NCI-H2227 treated with DMSO at 0.1 percent for 48 hours (cell line): ENCODE results near the gene DOK1.
"Not testable (repeated sequence)": the region's sequence is repeated elsewhere in the genome, so short reads cannot be mapped to it uniquely, and the experiment has no call there.

ENCODE experiments used
- DNase-seq: peaks from one replicate; lab custom pipeline; 2025; lab: John Stamatoyannopoulos, UW

Gene DOK1

DNA sequence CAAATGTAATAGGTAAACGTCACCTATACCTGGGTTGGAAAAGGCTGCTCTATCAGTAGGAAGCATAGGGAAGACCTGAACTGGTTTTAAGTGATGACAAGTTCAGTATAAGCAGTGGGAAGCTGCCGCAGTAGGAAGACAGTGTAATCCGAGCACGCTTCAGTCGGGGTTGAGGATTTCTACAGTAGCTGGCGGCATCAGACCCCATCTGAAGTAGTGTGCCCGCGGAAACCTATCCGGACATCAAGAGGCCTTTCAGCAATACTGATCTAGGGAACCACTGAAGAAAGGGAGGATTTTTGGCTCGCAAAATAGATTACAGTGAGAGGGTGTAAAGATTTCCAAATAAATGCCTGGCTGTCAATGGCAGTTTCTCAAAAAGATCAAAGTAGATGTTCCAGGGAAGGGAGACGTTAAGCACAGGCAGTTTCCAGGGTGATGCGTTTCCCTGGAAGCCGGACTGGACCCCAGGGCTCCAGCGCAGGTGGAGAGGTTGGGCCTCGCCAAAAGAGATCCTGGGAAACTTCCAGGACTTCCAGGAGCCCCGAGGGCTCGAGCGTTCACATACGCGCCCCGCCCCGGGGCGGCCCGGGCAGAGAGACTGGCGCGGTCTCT lies 6.1 kb upstream of the DOK1 start:
- DNase-seq: peak; percentile 53

GRCh38 chr2:74548900-74549826 lies 5.4 kb upstream of the DOK1 start:
- DNase-seq: peak; percentile 53

DNA sequence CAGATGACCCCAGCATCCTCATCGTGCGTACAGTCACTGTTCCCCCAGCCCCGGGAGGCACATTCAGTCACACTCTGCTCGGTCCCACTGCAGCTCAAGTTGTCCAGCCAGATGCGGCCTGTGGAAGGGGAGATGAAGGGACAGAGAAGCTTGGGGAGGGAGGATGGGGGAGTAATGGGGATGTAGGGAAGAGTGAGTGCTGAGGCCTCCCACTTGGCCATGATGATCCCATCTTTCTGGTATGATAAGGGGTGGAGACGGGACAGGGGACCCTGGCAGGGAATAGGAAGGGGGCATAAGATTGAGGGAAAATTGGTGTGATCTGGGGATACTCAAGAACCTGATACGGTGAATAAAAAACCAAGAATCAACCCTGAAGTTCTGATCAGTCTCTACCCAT lies 4.3 kb upstream of the DOK1 start:
- no peak for DNase-seq

GRCh38 chr2:74551530-74551929 lies 3.0 kb upstream of the DOK1 start:
- DNase-seq: no peak

DNA sequence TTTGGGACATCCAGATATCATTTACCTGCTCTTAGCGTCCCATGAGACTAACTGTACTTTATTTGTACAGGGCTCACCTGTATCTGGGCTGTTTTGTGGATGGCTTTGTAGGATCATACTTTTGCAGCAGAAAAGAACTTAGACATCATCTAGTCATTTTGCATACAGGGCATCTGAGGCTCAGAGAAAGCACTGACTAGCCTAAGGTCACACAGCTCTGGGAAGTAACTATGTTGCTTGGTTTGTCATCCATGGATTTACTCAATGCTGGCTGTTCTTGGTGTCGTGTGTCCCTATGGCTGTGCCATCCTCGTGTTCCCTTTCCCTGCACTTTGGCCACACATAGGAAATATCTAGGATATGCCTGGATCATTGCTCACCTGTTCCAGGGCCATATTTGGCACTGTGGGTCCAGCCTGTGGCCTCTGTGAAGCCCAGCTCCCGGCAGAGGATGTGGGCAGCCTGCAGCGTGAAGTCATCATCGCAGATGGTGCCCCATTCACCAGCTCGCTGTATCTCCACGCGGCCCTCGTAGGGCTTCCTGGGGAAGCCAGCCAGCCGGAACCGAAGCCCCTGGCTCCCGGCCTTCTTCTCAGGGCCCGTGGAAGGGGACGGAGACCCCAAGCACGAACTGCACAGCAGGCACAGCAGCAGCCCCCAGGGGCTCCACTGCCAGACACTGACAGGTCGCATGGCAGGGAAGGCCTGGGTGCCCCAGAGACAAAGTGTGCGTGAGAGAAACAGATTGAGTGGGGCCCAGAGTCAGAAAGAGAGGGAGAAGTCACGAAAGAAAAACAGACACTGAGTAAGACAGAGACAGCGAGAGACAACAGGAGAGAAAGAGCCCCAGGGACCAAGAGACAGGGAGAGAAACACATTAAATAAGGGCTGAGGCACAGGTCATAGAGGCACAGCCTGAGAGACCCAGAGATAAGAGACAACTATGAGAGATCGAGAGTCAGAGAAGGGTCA lies 2.3 kb upstream of the DOK1 start:
- DNase-seq: no peak

GRCh38 chr2:74552914-74553811 lies 1.4 kb upstream of the DOK1 start:
- no peak for DNase-seq

DNA sequence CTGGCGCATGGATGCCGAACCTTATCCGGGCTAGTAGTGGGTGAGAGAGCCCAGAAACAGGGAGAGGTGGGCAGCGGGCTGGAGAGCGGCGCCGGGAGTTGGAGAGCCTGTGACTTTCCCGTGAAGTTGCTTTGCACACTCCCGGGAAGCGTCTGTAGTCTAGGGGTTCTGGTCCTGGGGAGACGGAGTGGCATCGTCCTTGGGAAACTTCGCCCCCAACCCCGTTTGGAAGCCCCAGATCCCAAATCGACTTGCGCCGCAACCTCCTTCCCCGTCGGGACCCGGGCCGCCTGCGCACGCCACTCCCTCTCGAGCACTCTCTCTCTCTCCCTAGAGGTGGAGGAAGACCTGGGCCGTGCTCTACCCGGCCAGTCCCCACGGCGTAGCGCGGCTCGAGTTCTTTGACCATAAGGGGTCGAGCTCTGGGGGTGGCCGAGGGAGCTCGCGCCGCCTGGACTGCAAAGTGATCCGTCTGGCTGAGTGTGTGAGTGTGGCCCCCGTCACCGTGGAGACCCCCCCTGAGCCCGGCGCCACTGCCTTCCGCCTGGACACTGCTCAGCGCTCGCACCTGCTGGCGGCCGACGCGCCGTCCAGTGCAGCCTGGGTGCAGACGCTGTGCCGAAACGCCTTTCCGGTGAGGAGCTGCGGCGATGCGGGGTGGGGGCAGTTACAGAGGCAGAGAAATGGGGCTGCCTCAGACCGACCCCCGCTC lies 456 bp downstream of the DOK1 start:
- DNase-seq: peak; percentile 47

DNA sequence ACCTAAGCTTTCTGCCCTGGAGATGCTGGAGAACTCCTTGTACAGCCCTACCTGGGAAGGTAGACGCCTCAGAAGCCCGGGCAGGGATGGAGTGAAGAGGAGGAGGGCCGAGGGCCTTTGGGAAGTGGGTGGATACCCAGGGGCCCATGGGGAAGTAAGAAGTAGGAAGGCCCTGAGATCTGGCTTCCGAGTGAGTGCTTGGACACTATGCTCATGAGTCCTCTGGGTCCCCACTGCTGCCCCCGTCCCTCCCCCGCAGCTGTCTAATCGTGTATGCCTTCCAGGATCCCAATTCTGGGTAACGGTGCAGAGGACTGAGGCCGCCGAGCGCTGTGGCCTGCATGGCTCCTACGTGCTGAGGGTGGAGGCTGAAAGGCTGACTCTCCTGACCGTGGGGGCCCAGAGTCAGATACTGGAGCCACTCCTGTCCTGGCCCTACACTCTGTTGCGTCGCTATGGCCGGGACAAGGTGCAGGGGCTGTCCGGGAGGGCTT lies 1.1 kb downstream of the DOK1 start:
- no peak for DNase-seq

DNA sequence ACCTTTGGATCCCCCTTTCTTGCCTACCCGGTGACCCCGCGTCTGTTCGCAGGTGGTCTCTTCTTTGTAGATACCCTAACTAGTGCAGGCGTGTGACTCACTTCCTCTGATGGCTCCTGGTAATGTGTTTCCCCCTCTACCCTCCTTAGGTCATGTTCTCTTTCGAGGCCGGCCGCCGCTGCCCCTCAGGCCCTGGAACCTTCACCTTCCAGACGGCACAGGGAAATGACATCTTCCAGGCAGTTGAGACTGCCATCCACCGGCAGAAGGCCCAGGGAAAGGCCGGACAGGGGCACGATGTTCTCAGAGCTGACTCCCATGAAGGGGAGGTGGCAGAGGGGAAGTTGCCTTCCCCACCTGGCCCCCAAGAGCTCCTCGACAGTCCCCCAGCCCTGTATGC lies 1.6 kb downstream of the DOK1 start:
- no peak for DNase-seq

GRCh38 chr2:74556831-74557370 lies 2.4 kb downstream of the DOK1 start:
- DNase-seq: no peak

DNA sequence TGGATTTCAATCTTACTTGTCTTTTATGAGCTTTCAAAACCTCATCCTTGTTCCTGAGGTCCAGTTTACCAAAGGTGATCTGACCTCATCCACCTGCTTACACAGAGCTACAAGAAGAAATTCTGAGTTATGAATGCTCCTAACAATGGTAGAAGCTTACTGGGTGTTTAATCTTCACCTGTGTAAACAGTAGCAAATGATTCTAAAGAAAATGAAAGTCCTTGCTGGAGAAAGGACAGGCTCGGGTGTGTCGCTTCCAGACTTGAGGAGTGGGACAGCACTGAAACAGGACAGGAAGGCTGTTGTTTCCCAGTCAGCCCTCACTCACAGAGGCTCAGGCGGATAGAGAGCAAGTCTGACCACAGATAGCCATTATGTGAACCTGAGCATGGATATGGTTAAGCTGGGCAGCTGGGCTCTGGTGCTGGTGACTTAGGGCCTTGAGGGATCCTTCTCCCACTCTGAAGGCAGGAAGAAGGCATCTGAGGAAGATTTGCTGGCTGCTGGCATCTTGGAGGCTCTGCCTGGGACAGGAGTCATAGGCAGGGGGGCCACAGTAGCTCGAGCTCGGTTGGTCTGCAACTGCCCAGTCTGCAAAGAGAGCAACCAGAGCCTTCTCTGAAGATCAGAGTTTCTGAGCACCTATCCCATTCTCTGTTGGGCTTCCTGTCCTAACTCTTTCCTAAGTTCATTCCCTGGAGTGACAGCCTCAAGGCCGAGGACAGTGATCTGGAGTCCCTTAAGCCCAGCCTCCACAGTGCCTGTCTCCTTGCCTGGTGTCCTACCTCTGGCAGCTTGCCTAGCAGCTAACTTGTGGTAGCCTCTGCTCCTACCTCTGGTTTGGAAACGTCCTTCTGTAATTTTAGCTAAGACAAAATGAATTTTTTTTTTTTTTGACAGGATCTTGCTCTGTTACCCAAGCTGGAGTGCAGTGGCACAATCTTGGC lies 4.0 kb downstream of the DOK1 start:
- DNase-seq: no peak

DNA sequence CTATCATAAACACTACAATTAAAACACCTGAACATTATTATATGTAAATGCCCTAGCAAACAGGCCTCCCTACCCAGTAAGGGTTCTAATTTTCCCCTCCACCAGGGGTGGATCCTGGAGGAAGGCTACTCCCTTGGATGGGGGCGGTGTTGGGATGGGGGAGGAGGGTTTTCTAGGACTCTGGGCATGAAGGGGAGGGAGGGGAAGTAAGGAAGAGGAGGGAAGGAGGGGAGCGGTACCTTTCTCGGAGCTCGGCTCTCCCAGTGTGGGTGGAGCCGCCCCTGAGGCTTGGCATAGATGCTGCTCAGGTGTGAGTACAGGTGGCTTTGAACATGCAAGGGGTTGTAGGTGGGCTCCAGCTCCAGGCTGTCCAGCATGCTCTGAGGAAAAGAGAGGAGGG lies 5.4 kb downstream of the DOK1 start:
- no peak for DNase-seq

DNA sequence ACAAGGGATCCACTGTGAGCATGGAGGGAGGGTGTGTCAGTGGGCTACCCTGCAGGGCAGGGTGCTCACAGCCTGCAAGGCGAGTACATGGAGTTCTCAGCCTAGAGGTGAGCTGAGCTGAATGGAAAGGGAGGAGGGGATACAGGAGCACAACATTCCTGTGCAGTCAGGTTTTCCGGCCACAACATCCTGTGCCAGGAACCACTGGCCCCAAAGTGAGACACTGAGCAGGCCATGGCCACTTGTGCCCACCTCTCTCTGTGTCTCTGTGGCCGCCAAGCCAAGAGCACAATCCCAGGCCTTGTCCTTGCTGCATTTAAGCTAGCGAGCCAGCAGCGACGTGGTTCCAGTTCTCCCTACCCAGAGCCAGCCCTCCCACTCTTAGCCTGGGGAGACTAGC lies 6.1 kb downstream of the DOK1 start:
- no peak for DNase-seq

DNA sequence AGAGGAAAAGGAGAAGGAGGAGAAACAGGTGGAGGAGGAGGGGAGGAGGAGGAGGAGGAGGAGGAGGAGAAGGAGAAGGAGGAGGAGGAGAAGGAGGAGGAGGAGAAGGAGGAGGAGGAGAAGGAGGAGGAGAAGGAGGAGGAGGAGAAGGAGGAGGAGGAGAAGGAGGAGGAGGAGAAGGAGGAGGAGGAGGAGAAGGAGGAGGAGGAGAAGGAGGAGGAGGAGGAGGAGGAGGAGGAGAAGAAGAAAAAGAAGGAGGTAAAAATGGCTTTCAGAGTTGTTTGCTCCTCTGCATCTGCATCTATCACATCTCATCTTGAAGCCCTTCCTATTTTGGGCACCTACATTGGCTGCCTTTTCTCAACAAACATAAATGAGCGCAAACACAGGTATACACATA lies 6.5 kb downstream of the DOK1 start:
- DNase-seq: not testable (repeated sequence)

DNA sequence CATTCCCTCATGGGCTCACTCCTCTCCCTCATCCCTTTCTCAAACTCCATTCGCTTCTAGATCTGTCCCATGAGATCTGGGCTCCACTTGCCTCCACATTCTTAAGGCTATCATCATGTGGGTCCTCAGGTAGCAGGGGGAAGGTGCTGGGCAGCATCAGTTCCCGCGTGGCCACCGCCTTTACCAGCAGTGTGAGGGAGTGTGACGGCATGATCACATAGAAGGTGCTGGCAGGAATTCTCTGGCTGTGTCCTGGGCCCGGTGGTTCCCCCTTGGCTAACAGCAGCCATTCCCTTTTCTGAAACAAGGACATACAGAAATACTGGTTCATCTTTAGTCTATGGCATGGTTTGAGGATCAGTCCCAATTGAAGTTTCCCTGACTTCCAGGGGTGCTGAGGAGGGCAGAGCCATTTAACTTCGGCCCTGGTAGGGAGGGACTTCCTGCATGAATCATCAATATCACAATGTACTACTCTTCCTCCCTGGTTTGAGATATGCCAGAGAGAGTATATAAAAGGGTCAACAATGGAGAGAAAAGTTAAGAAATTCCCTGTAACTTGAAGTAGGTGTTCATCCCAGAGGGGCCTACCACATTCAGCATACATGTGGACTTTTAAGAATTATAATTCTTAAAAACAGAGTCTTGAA lies 7.7 kb downstream of the DOK1 start:
- no peak for DNase-seq

DNA sequence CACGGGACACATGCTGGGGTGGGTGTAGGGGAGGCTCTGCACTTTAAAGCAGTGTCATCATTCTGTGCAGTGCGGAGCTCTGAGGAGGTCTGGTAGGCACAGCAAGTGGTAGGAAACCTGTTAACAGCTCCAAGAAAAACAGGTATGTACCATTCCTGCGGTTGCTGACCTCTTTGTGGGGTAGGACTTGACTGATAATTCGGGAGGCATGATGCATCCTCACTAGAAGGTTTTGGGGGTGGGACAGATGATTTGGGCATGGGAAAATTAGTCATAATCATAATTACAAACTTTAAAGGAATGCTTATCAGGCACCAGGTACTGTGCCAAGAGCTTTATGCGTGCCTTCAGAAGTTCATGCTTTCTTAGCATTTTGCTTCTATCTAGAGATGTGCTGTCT lies 9.7 kb downstream of the DOK1 start:
- no peak for DNase-seq

- no peak for DNase-seq
Measured at GRCh38 chr2:74566076-74566753, 11.7 kb downstream of the DOK1 start.

GRCh38 chr2:74566754-74567085 lies 12.2 kb downstream of the DOK1 start:
- DNase-seq: no peak
